ENCODE data around the gene FIP1L1.

FIP1L1 gene

DNA sequence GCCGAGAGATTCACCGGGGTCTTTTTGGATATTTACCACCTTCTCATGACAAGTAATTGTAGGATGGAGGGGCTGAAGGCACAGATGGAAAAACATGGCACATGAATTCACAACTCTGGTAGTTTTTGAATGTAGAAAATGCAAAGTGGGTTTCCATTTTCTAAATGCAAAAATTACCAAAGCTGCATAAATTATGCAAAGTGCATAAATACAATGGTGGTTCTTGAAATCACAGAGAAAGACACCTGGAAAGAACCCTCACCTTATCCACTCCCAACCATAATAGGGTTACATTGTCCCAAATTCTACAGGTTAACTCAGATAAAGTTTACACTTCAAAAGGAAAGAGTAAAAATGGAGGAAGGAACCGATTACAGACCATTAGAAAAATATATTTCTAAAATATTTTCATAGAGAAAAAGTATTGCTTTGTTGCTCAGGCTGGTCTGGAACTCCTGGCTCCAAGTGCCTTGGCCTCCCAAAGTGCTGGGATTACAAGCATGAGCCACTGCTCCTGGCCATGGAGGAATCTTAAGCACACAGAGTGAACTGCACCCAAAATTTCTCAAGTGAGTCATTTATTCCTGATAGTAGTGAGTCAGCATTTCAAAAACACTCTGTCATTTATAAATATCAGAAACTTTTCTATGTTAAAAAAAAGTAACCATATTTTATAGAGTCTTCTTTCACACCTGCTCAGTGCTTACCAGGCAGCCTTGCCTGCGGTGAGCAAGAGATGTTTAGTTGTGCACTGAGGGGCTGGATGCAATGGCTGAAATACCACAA, 101.4 kb downstream of the FIP1L1 start:
- peaks cover 50% of the 10 kb centered on the region; the same call in 1 of the 2 replicates for H3K4me1 ChIP-seq (ENCODE audit: insufficient read depth, low read length)

GRCh38 chr4:53479736-53480525, 102.5 kb downstream of the FIP1L1 start:
- Histone ChIP-seq H3K27me3 (ENCODE audit: insufficient read depth, low read length) (no peaks in the 10 kb centered on the region), H3K4me3 (ENCODE audit: low read length) (no peak overlapping the region), H3K9me3 (ENCODE audit: insufficient read depth, low read depth, low read length) (no peaks in the 10 kb centered on the region), H3K9ac (ENCODE audit: low read depth, low read length) (no peak overlapping the region), H3K4me1 (ENCODE audit: insufficient read depth, low read length) (peaks cover 50% of the 10 kb centered on the region; the same call in 1 of the 2 replicates), H3K36me3 (ENCODE audit: insufficient read depth, low read depth, low read length) (no peaks in the 10 kb centered on the region), H3K27ac (ENCODE audit: low read length) (no peak overlapping the region)

More for the DNA sequence above, 101.4 kb downstream of the FIP1L1 start:
- no peaks in the 10 kb centered on the region for H3K27me3 ChIP-seq (ENCODE audit: insufficient read depth, low read length)
- no peaks in the 10 kb centered on the region for H3K9me3 ChIP-seq (ENCODE audit: insufficient read depth, low read depth, low read length)
- peak overlapping the region; percentile 90 for H3K27ac ChIP-seq (ENCODE audit: low read length)
- peak overlapping the region; percentile 5; the same call in 1 of the 2 replicates for H3K4me3 ChIP-seq (ENCODE audit: low read length)
- H3K9ac ChIP-seq (ENCODE audit: low read depth, low read length): peak overlapping the region; percentile 12; the same call in 1 of the 2 replicates
- H3K36me3 ChIP-seq (ENCODE audit: insufficient read depth, low read depth, low read length): 0 out of 2 replicates have a peak, but pooled peaks cover 5% of the 10 kb centered on the region

DNA sequence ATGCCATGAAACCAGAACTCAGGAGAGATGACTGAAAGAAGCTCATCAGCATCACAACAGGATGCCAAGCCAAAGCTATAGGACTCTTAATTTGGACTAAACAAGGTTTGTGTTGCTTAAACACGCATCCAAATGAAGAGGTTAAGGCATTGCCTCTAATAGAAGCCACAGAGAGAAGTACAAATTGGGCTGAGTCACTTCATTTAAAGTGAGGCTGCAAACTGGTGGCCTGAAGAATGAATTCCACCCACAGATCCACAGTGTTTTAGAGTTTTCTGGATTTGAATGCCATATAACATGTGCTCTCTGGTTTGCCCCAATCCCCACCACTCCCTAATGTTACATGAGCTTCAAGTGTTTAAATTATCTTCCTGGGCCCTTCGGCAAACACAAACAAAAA, 103.5 kb downstream of the FIP1L1 start:
- Histone ChIP-seq H3K27me3 (ENCODE audit: insufficient read depth, low read length) (no peaks in the 10 kb centered on the region), H3K36me3 (ENCODE audit: insufficient read depth, low read depth, low read length) (no peaks in the 10 kb centered on the region), H3K4me1 (ENCODE audit: insufficient read depth, low read length) (peaks cover 46% of the 10 kb centered on the region; the same call in 1 of the 2 replicates), H3K4me3 (ENCODE audit: low read length) (no peak overlapping the region), H3K9ac (ENCODE audit: low read depth, low read length) (no peak overlapping the region), H3K27ac (ENCODE audit: low read length) (no peak overlapping the region), H3K9me3 (ENCODE audit: insufficient read depth, low read depth, low read length) (no peaks in the 10 kb centered on the region)

- Histone ChIP-seq H3K27ac (ENCODE audit: low read length) (no peak overlapping the region), H3K27me3 (ENCODE audit: insufficient read depth, low read length) (no peaks in the 10 kb centered on the region), H3K4me3 (ENCODE audit: low read length) (no peak overlapping the region), H3K9me3 (ENCODE audit: insufficient read depth, low read depth, low read length) (no peaks in the 10 kb centered on the region), H3K4me1 (ENCODE audit: insufficient read depth, low read length) (peaks cover 41% of the 10 kb centered on the region; the same call in 1 of the 2 replicates), H3K9ac (ENCODE audit: low read depth, low read length) (no peak overlapping the region), H3K36me3 (ENCODE audit: insufficient read depth, low read depth, low read length) (no peaks in the 10 kb centered on the region)
These were observed 104.1 kb downstream of the FIP1L1 start for GRCh38 chr4:53481586-53481985.

DNA sequence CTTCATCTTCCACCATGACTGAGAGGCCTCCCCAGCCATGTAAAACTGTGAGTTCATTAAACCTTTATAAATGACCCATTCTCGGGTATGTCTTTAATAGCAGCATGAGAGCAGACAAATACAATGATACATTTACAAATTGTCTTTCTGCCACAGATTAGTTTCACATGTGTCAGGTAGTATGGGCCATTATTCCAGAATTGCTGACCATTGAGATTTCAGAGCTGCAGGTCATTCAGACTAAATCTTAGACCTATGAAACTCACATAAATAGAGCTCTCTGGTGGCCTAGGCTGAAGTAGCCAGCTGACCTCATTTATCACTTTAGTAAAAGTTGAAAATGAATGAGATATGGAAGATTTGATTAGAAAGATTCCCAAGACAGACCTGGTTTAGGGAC, 105.8 kb downstream of the FIP1L1 start:
- H3K4me1 ChIP-seq (ENCODE audit: insufficient read depth, low read length): peaks cover 26% of the 10 kb centered on the region; the same call in 1 of the 2 replicates
- no peaks in the 10 kb centered on the region for H3K9me3 ChIP-seq (ENCODE audit: insufficient read depth, low read depth, low read length)
- no peaks in the 10 kb centered on the region for H3K36me3 ChIP-seq (ENCODE audit: insufficient read depth, low read depth, low read length)
- H3K27me3 ChIP-seq (ENCODE audit: insufficient read depth, low read length): no peaks in the 10 kb centered on the region
- H3K4me3 ChIP-seq (ENCODE audit: low read length): no peak overlapping the region
- H3K9ac ChIP-seq (ENCODE audit: low read depth, low read length): no peak overlapping the region
- H3K27ac ChIP-seq (ENCODE audit: low read length): no peak overlapping the region

- H3K27ac ChIP-seq (ENCODE audit: low read length): no peak overlapping the region
- no peak overlapping the region for H3K4me3 ChIP-seq (ENCODE audit: low read length)
- peaks cover 8% of the 10 kb centered on the region; the same call in 1 of the 2 replicates for H3K4me1 ChIP-seq (ENCODE audit: insufficient read depth, low read length)
- H3K9ac ChIP-seq (ENCODE audit: low read depth, low read length): no peak overlapping the region
- no peaks in the 10 kb centered on the region for H3K9me3 ChIP-seq (ENCODE audit: insufficient read depth, low read depth, low read length)
- H3K27me3 ChIP-seq (ENCODE audit: insufficient read depth, low read length): no peaks in the 10 kb centered on the region
- no peaks in the 10 kb centered on the region for H3K36me3 ChIP-seq (ENCODE audit: insufficient read depth, low read depth, low read length)
These were observed 107.6 kb downstream of the FIP1L1 start for GRCh38 chr4:53484911-53485657.

DNA sequence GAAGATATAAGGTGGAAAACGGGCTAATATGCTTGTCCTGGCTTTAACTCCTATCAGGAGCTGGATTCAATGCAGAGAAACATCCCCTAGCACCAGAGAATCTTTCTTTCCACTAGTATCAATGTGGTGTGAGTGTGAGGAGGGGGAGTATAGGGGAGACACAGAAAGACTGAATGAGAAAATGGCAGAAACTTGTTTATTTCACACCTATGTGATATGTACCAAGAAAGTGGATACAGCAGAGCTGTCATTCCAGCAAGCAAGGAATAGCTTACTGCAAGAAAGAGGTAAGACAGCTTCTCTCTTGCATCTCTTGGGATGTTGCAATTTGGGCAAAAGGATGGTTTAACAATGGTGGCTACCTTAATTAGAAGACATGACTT, 108.2 kb downstream of the FIP1L1 start:
- H3K36me3 ChIP-seq (ENCODE audit: insufficient read depth, low read depth, low read length): no peaks in the 10 kb centered on the region
- peaks cover 8% of the 10 kb centered on the region; the same call in 1 of the 2 replicates for H3K4me1 ChIP-seq (ENCODE audit: insufficient read depth, low read length)
- no peak overlapping the region for H3K9ac ChIP-seq (ENCODE audit: low read depth, low read length)
- no peak overlapping the region for H3K27ac ChIP-seq (ENCODE audit: low read length)
- no peak overlapping the region for H3K4me3 ChIP-seq (ENCODE audit: low read length)
- H3K9me3 ChIP-seq (ENCODE audit: insufficient read depth, low read depth, low read length): no peaks in the 10 kb centered on the region
- no peaks in the 10 kb centered on the region for H3K27me3 ChIP-seq (ENCODE audit: insufficient read depth, low read length)

GRCh38 chr4:53487766-53488165, 110.3 kb downstream of the FIP1L1 start:
- Histone ChIP-seq H3K36me3 (ENCODE audit: insufficient read depth, low read depth, low read length) (no peaks in the 10 kb centered on the region), H3K9ac (ENCODE audit: low read depth, low read length) (no peak overlapping the region), H3K4me1 (ENCODE audit: insufficient read depth, low read length) (peaks cover 8% of the 10 kb centered on the region; the same call in 1 of the 2 replicates), H3K9me3 (ENCODE audit: insufficient read depth, low read depth, low read length) (no peaks in the 10 kb centered on the region), H3K27ac (ENCODE audit: low read length) (no peak overlapping the region), H3K27me3 (ENCODE audit: insufficient read depth, low read length) (no peaks in the 10 kb centered on the region), H3K4me3 (ENCODE audit: low read length) (no peak overlapping the region)

DNA sequence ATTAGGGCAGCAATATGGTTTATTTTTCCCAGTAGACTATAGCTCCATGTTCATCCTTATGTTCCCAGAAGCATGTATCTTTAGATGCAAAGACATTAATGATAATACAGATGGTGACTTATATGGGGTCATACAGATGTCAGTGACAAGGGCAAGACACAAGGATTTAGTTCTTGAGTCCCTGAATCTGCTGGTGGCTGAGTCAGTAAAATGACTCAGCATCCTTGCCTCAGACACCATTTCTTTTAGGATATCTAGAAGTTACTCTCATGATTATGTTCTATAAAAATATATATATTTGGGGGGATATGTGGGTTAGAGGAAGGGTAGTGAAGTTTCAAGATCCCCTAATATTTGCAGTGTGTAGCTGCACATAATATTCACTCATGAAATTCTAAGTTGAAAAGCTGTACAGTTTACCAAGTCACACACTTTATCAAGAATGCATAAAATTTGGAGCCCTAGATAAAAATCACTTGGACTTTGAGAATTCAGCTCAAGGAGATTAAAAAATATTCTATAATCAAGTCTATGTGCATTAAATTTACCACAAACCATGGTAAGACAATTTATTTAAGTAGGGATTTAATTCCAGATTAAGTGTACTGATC, 111.9 kb downstream of the FIP1L1 start:
- Histone ChIP-seq H3K36me3 (ENCODE audit: insufficient read depth, low read depth, low read length) (no peaks in the 10 kb centered on the region), H3K9ac (ENCODE audit: low read depth, low read length) (no peak overlapping the region), H3K27ac (ENCODE audit: low read length) (no peak overlapping the region), H3K9me3 (ENCODE audit: insufficient read depth, low read depth, low read length) (no peaks in the 10 kb centered on the region), H3K4me1 (ENCODE audit: insufficient read depth, low read length) (peaks cover 8% of the 10 kb centered on the region; the same call in 1 of the 2 replicates), H3K27me3 (ENCODE audit: insufficient read depth, low read length) (no peaks in the 10 kb centered on the region), H3K4me3 (ENCODE audit: low read length) (no peak overlapping the region)

DNA sequence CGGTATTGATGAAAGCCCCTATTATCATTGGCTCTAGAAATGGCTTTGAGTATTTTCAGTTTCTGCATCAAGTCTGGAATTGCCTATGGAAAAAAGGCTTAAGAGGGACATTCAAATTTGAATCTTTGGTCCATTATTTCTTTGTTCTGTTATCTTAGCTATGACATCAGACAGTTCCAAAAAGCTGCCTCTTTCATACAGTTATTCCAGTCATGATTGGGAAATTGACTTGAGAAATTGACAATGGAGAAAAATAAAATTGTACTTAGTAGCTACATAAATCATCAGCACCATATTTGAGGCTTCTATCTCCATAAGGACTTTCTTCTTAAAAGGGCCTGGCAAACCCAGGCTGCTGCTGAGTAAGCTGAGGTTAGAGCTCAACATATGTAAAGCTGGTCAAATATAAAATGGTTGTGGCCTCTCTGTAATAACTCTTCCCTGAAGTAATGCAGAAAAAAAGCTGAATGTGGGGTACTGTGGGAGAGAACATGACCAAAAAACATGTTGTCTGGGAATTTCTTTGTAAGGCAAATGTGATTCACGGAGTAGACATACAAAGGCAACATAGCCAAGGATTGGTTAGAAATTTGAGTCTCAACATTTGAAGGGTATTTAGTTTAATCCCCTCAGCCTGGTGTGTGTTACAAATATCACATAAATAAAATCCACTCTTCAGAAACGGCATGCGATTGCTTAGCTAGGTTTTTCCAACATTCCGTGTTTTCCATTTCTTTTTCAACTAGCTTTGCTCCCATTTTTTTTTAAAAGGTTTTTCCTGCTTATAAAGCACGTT, 112.9 kb downstream of the FIP1L1 start:
- Histone ChIP-seq H3K4me3 (ENCODE audit: low read length) (no peak overlapping the region), H3K27ac (ENCODE audit: low read length) (no peak overlapping the region), H3K9me3 (ENCODE audit: insufficient read depth, low read depth, low read length) (no peaks in the 10 kb centered on the region), H3K27me3 (ENCODE audit: insufficient read depth, low read length) (no peaks in the 10 kb centered on the region), H3K4me1 (ENCODE audit: insufficient read depth, low read length) (peaks cover 8% of the 10 kb centered on the region; the same call in 1 of the 2 replicates), H3K36me3 (ENCODE audit: insufficient read depth, low read depth, low read length) (no peaks in the 10 kb centered on the region), H3K9ac (ENCODE audit: low read depth, low read length) (no peak overlapping the region)

Measured in iPS-20b (cell line).